Thyroid gland (tissue), 4 donors: Measurements from ENCODE around the gene PRKCA.

Experiments
- POLR2A ChIP-seq, 2 donors: fragments of 450-650 bp; IDR thresholded peaks; one replicate each; pipeline ENCODE4 v1.6.1; 2017; ENCODE audit warnings: antibody characterized with exemption in 2 of 2, mild to moderate bottlenecking in 2 of 2, moderate library complexity in 1 of 2
- TF ChIP-seq, protein P1 (sequence below), 6 experiments: fragments of 200-600 bp in 3 of 6; fragments of 450-650 bp in 3 of 6; sonication (generic) in 3 of 6; IDR thresholded peaks; one replicate each; pipeline ENCODE4 v1.5.1; 2016 to 2019; ENCODE audit warnings: antibody characterized with exemption in 6 of 6, mild to moderate bottlenecking in 2 of 6, inconsistent platforms in 1 of 6, moderate library complexity in 1 of 6

DNA sequence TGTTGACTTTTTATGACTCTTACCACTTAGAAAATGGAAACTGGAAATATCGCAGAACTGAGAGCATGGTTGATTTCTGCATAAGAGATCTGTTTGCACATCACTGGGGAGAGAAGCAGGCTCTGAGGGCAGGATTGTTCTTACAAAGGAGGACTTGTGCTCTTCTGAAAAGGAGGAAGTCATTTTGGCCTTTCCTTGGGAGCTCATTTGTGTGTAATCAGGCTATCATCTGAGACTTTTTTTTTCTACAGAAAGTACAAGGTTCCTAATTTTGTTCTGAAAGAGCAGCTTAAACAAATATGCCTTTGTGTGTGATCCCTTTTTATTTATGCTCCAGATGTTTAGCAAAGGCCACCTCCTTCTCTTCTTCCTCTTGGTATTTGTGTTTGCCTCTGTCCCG lies 386.8 kb downstream of the PRKCA start:
- TF ChIP-seq, protein P1, sequence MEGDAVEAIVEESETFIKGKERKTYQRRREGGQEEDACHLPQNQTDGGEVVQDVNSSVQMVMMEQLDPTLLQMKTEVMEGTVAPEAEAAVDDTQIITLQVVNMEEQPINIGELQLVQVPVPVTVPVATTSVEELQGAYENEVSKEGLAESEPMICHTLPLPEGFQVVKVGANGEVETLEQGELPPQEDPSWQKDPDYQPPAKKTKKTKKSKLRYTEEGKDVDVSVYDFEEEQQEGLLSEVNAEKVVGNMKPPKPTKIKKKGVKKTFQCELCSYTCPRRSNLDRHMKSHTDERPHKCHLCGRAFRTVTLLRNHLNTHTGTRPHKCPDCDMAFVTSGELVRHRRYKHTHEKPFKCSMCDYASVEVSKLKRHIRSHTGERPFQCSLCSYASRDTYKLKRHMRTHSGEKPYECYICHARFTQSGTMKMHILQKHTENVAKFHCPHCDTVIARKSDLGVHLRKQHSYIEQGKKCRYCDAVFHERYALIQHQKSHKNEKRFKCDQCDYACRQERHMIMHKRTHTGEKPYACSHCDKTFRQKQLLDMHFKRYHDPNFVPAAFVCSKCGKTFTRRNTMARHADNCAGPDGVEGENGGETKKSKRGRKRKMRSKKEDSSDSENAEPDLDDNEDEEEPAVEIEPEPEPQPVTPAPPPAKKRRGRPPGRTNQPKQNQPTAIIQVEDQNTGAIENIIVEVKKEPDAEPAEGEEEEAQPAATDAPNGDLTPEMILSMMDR (IDR thresholded peaks at IDR 0.05), result no peak
- no peak for TF ChIP-seq POLR2A (IDR thresholded peaks at IDR 0.05)
